GM12878 (cell line): ENCODE results near the gene RNF166. TPM values are rescaled to one million over a fixed set of nuclear protein-coding genes. Genes with fewer than 3 reads are reported as not detected.

Source experiments
- ATAC-seq: fragments of 200-7000 bp; cut with Tn5 transposase; 3 replicates; pipeline ENCODE4 v1.9.1; 2020; ENCODE audit warnings: mild to moderate bottlenecking, moderate library complexity
- BruUV-seq: library from RNA; stranded (reverse); fragments of 400-500 nt; replicated peaks from 2 replicates; lab custom pipeline; 2021; lab: Mats Ljungman, UMichigan
- CTCF ChIA-PET: fragments of 300-600 bp; sonication (Branson Sonifier 250); formaldehyde crosslinking; extraction: SDS; loops from one replicate; lab custom pipeline; 2021; ENCODE audit warnings: inconsistent platforms; lab: Yijun Ruan, JAX
- POLR2A ChIA-PET: fragments of 350-600 bp; formaldehyde crosslinking; extraction: SDS; loops from one replicate; lab custom pipeline; 2021; ENCODE audit warnings: inconsistent platforms; lab: Charles Lee
- RAD21 ChIA-PET: fragments of 300-600 bp; sonication (Branson Sonifier 250); formaldehyde crosslinking; loops from one replicate; lab custom pipeline; 2023; ENCODE audit warnings: antibody characterized with exemption; ENCODE audit not compliant: unreplicated experiment; lab: Charles Lee
- SMC1A ChIA-PET: fragments of 300-600 bp; sonication (Branson Sonifier 250); formaldehyde crosslinking; loops from one replicate; lab custom pipeline; 2023; ENCODE audit not compliant: unreplicated experiment, uncharacterized antibody; lab: Charles Lee
- DNase-seq: peaks from one replicate; pipeline ENCODE4 v3.0.0-alpha.2; 2011; ENCODE audit warnings: low read depth, low spot score
- FAIRE-seq: peaks from 3 replicates; lab custom pipeline; 2011; peaks lifted over from hg19 to GRCh38; lab: Jason Lieb, UNC
- H2AFZ ChIP-seq: 2 replicates; pipeline ENCODE4 v1.6.0; 2011; ENCODE audit warnings: low read depth, low read length, control low read depth; ENCODE audit not compliant: control insufficient read depth
- H3K27ac ChIP-seq: 2 replicates; pipeline ENCODE4 v1.5.1; 2011; ENCODE audit warnings: control low read depth; ENCODE audit not compliant: control insufficient read depth, insufficient read depth
- H3K27me3 ChIP-seq, 2 experiments: replicated peaks in 1 of 2; 2 replicates each; pipeline versions ENCODE4 v1.6.0 to v1.6.1; 2011; ENCODE audit warnings: low read length in 1 of 2; ENCODE audit not compliant: control insufficient read depth in 2 of 2, insufficient read depth in 2 of 2
- H3K36me3 ChIP-seq, 2 experiments: 2 replicates each; pipeline ENCODE4 v1.5.1; 2011; ENCODE audit warnings: low read length in 1 of 2; ENCODE audit not compliant: control insufficient read depth in 2 of 2, insufficient read depth in 2 of 2
- H3K4me1 ChIP-seq: 2 replicates; pipeline ENCODE4 v1.6.1; 2011; ENCODE audit warnings: mild to moderate bottlenecking, low read length, moderate library complexity, mixed read lengths; ENCODE audit not compliant: control insufficient read depth, insufficient read depth
- H3K4me2 ChIP-seq: 2 replicates; pipeline ENCODE4 v1.6.0; 2011; ENCODE audit warnings: control low read depth; ENCODE audit not compliant: control insufficient read depth, insufficient read depth
- H3K4me3 ChIP-seq: fragments of 200-600 bp; sonication (generic); 2 replicates; pipeline ENCODE4 v1.5.1; 2016
- H3K79me2 ChIP-seq: 2 replicates; pipeline ENCODE4 v1.6.0; 2011; ENCODE audit warnings: low read length; ENCODE audit not compliant: control insufficient read depth, insufficient read depth
- H3K9ac ChIP-seq: 2 replicates; pipeline ENCODE4 v1.8.0; 2011; ENCODE audit warnings: low read length, control low read depth, mixed read lengths; ENCODE audit not compliant: control insufficient read depth, insufficient read depth
- H3K9me3 ChIP-seq: replicated peaks from 3 replicates; pipeline ENCODE4 v1.5.1; 2011; ENCODE audit warnings: mild to moderate bottlenecking, low read length; ENCODE audit not compliant: control insufficient read depth, insufficient read depth
- H4K20me1 ChIP-seq: 2 replicates; pipeline ENCODE4 v1.6.0; 2011; ENCODE audit not compliant: control insufficient read depth, insufficient read depth
- BRCA1 ChIP-seq: IDR thresholded peaks from 2 replicates; pipeline ENCODE4 v1.6.1; 2011; ENCODE audit warnings: low read depth, low read length, improper control_type of control experiment
- CBFB ChIP-seq: IDR thresholded peaks from 2 replicates; pipeline ENCODE4 v1.6.1; 2016; ENCODE audit warnings: antibody characterized with exemption, low read depth
- CTCF ChIP-seq, 3 experiments: IDR thresholded peaks in 2 of 3; conservative IDR thresholded peaks in 1 of 3; 2 replicates each; pipeline ENCODE4 v1.5.1; 2011; ENCODE audit warnings: low read depth in 3 of 3, low read length in 3 of 3, mild to moderate bottlenecking in 3 of 3, control low read depth in 2 of 3, moderate library complexity in 2 of 3, inconsistent platforms in 1 of 3, mixed read lengths in 1 of 3; ENCODE audit not compliant: control insufficient read depth in 2 of 3, insufficient read depth in 1 of 3; ENCODE audit errors: extremely low read depth in 1 of 3
- FOXM1 ChIP-seq: IDR thresholded peaks from 2 replicates; pipeline ENCODE4 v1.6.1; 2012; ENCODE audit warnings: low read depth, mild to moderate bottlenecking, inconsistent platforms, low read length, moderate library complexity
- POU2F2 ChIP-seq: IDR thresholded peaks from 3 replicates; pipeline ENCODE4 v1.6.1; 2011; ENCODE audit warnings: low read depth, mild to moderate bottlenecking, low read length, borderline replicate concordance
- RCOR1 ChIP-seq: conservative IDR thresholded peaks from 2 replicates; pipeline ENCODE4 v1.6.1; 2012; ENCODE audit warnings: low read depth, low read length, improper control_type of control experiment
- ZBTB40 ChIP-seq: fragments of 450-650 bp; IDR thresholded peaks from 2 replicates; pipeline ENCODE4 v1.6.1; 2016; ENCODE audit warnings: mild to moderate bottlenecking, moderate library complexity, borderline replicate concordance
- ZNF207 ChIP-seq: fragments of 450-650 bp; IDR thresholded peaks from 2 replicates; pipeline ENCODE4 v1.6.1; 2014; ENCODE audit warnings: antibody characterized with exemption, mild to moderate bottlenecking, borderline replicate concordance
- whole genome bisulfite sequencing: methylation state at CpG from one replicate; pipeline ENCODE4 v1.1.6; 2016; ENCODE audit warnings: low lambda C conversion rate; ENCODE audit not compliant: insufficient replicate concordance, insufficient coverage; ENCODE audit errors: missing lambda C conversion rate; 5-methylcytosine and 5-hydroxymethylcytosine counted together
- in situ Hi-C: fragments of 300-500 bp; cut with MboI; formaldehyde crosslinking; loops from 9 replicates; pipeline ENCODE4 v1.14.3; 2018; ENCODE audit warnings: mixed read lengths
- intact Hi-C: fragments of 100-400 bp; cut with micrococcal nuclease; formaldehyde crosslinking; loops from one replicate; pipeline ENCODE4 v1.14.2; 2022; ENCODE audit not compliant: unreplicated experiment
- polyA plus RNA-seq, 11 experiments: library from polyadenylated mRNA; depleted of rRNA in 4 of 11; unstranded in 6 of 11; stranded (reverse) in 5 of 11; fragments of >200 nt; fragmentation: Nextera tagmentation in 4 of 11; fragmentation: Illumina TruSeq in 1 of 11; extraction: Ambion mirVana in 4 of 11; extraction: Trizol in 1 of 11; gene quantifications; 1 replicate in 1 of 11; 2 replicates in 10 of 11; pipeline versions ENCODE4 v1.2.1 to v1.2.3, GENCODE V29; 2011 to 2016; ENCODE audit warnings: inconsistent platforms in 2 of 11, missing spikeins in 2 of 11, low read depth in 1 of 11
- total RNA-seq, 4 experiments: library from RNA; depleted of rRNA in 3 of 4; stranded (reverse); fragments of >200 nt in 3 of 4; fragmentation: Illumina TruSeq in 1 of 4; extraction: Trizol in 1 of 4; gene quantifications; 2 replicates each; pipeline versions ENCODE4 v1.2.1 to v1.2.3, GENCODE V29; 2013 to 2021

Gene RNF166
- total and polyA plus RNA-seq, 10 of the 15 experiments (the other 5 are each of a cell fraction or from before 2014, with no cell fraction given): 0.48 to 32.8 (median 12.1) TPM

- H3K4me2 ChIP-seq: no peak overlapping the region
- RAD21 ChIA-PET: no interaction called here
- H3K27me3 ChIP-seq: no peaks in the 10 kb centered on the region
- no peak overlapping the region for H2AFZ ChIP-seq
- H3K4me3 ChIP-seq: no peak overlapping the region
- H3K36me3 ChIP-seq: peaks cover 13 to 32% of the 10 kb centered on the region in 2 experiments
- no peaks in the 10 kb centered on the region for H3K4me1 ChIP-seq
- intact Hi-C loops (no loop called here), in situ Hi-C loops (no loop called here)
- 100% methylated on average over 4 of the region's 15 CpGs for WGBS
- no peaks in the 10 kb centered on the region for H3K9me3 ChIP-seq
- no peak overlapping the region for H3K27ac ChIP-seq
- no peak for TF ChIP-seq FOXM1
- no peak for TF ChIP-seq RCOR1
- POLR2A ChIA-PET: no interaction called here
- H3K79me2 ChIP-seq: peaks cover 2% of the 10 kb centered on the region
- CTCF ChIA-PET: no interaction called here
- no peak for DNase-seq
- ATAC-seq: no peak
- no peaks in the 10 kb centered on the region for H4K20me1 ChIP-seq
- SMC1A ChIA-PET: no interaction called here
- no TSS peak for BruUV-seq
- H3K9ac ChIP-seq: no peak overlapping the region
- FAIRE-seq: no peak
These were observed 6.8 kb upstream of the RNF166 start for GRCh38 chr16:88713054-88713453.

- intact Hi-C loops (no loop called here), in situ Hi-C loops (no loop called here)
- no peak overlapping the region for H3K4me2 ChIP-seq
- SMC1A ChIA-PET: no interaction called here
- no peak overlapping the region for H3K27ac ChIP-seq
- no peak overlapping the region for H3K9ac ChIP-seq
- peaks cover 5% of the 10 kb centered on the region for H3K79me2 ChIP-seq
- H3K4me3 ChIP-seq: no peak overlapping the region
- FAIRE-seq (no peak), ATAC-seq (no peak), DNase-seq (no peak)
- H2AFZ ChIP-seq: no peak overlapping the region
- BruUV-seq: no TSS peak
- H4K20me1 ChIP-seq: no peaks in the 10 kb centered on the region
- CTCF ChIA-PET: interaction anchor here (0.6 kb wide), 1 partner anchor 25 kb away, joined by 3 read pairs; no protein-coding TSS in a partner anchor
- WGBS: 75% methylated on average over 22 of the region's 25 CpGs
- H3K9me3 ChIP-seq: no peaks in the 10 kb centered on the region
- TF ChIP-seq CBFB: no peak
- no peak for TF ChIP-seq ZBTB40
- TF ChIP-seq POU2F2: no peak
- no peak for TF ChIP-seq BRCA1
- TF ChIP-seq CTCF (IDR thresholded peaks at IDR 0.05 in 2 of 3, conservative IDR thresholded peaks at IDR 0.05 in 1 of 3; ENCODE audit: control insufficient read depth in 2 of 3, extremely low read depth in 1 of 3, insufficient read depth in 1 of 3, low read depth in 3 of 3, low read length in 3 of 3): no peak
- no peak for TF ChIP-seq ZNF207
- no peaks in the 10 kb centered on the region for H3K4me1 ChIP-seq
- RAD21 ChIA-PET: no interaction called here
- peaks cover 12 to 32% of the 10 kb centered on the region in 2 experiments for H3K36me3 ChIP-seq
- no peaks in the 10 kb centered on the region for H3K27me3 ChIP-seq
- POLR2A ChIA-PET: no interaction called here
These were observed 6.3 kb upstream of the RNF166 start for GRCh38 chr16:88712362-88712979.
